DOHH2 (cell line): ENCODE results near the gene ACTN4.

Experiments used
- H3F3A ChIP-seq: fragments of 200-600 bp; sonication (generic), shearing (Covaris generic); 2 replicates; pipeline ENCODE4 v1.6.0; 2016; ENCODE audit warnings: antibody characterized with exemption, mild to moderate bottlenecking; ENCODE audit not compliant: control insufficient read depth, insufficient read depth
- H3K27ac ChIP-seq: fragments of 200-600 bp; sonication (generic); 2 replicates; pipeline ENCODE4 v1.5.1; 2014; ENCODE audit warnings: low read depth, mild to moderate bottlenecking, low read length, moderate library complexity
- H3K27me3 ChIP-seq: fragments of 200-600 bp; sonication (generic); 2 replicates; pipeline ENCODE4 v1.6.1; 2014; ENCODE audit warnings: mild to moderate bottlenecking, low read length, mixed read lengths; ENCODE audit not compliant: control insufficient read depth
- H3K36me3 ChIP-seq: fragments of 200-600 bp; sonication (generic); 2 replicates; pipeline ENCODE4 v1.6.1; 2014; ENCODE audit warnings: mild to moderate bottlenecking, low read length, moderate library complexity, mixed read lengths; ENCODE audit not compliant: control insufficient read depth
- H3K4me1 ChIP-seq: fragments of 200-600 bp; sonication (generic); 2 replicates; pipeline ENCODE4 v1.6.1; 2014; ENCODE audit warnings: mild to moderate bottlenecking, low read length, mixed read lengths; ENCODE audit not compliant: control insufficient read depth
- H3K4me2 ChIP-seq: fragments of 200-600 bp; sonication (generic); 2 replicates; pipeline ENCODE4 v1.6.0; 2014; ENCODE audit warnings: mild to moderate bottlenecking, low read length, moderate library complexity
- H3K4me3 ChIP-seq: fragments of 200-600 bp; sonication (generic); 2 replicates; pipeline ENCODE4 v1.5.1; 2014; ENCODE audit warnings: mild to moderate bottlenecking, low read length, mixed read lengths
- H3K79me2 ChIP-seq: fragments of 200-600 bp; sonication (generic); 2 replicates; pipeline ENCODE4 v1.6.1; 2014; ENCODE audit warnings: mild to moderate bottlenecking, low read length, mixed read lengths; ENCODE audit not compliant: control insufficient read depth
- H3K9me2 ChIP-seq: fragments of 200-600 bp; sonication (generic); replicated peaks from 2 replicates; pipeline ENCODE4 v1.6.1; 2014; ENCODE audit warnings: mild to moderate bottlenecking, low read length, mixed read lengths; ENCODE audit not compliant: control insufficient read depth
- H3K9me3 ChIP-seq: fragments of 200-600 bp; sonication (generic); 2 replicates; pipeline ENCODE4 v1.6.1; 2014; ENCODE audit warnings: antibody characterized with exemption, low read length, mixed read lengths; ENCODE audit not compliant: control insufficient read depth, insufficient read depth
- H4K20me1 ChIP-seq: fragments of 200-600 bp; sonication (generic); 2 replicates; pipeline ENCODE4 v1.6.0; 2014; ENCODE audit warnings: low read depth, mild to moderate bottlenecking, antibody characterized with exemption, low read length, moderate library complexity; ENCODE audit not compliant: control insufficient read depth, insufficient read depth
- EZH2phosphoT487 ChIP-seq: fragments of 200-600 bp; sonication (generic); IDR thresholded peaks from 2 replicates; pipeline ENCODE4 v1.6.1; 2017; ENCODE audit warnings: borderline replicate concordance, mild to moderate bottlenecking, antibody characterized with exemption, low read length, moderate library complexity, mixed read lengths
- TF ChIP-seq, protein P1 (sequence below): fragments of 200-600 bp; sonication (generic); IDR thresholded peaks from one replicate; pipeline ENCODE4 v1.5.1; 2014; ENCODE audit warnings: antibody characterized with exemption, mild to moderate bottlenecking, low read depth, low read length; ENCODE audit not compliant: poor library complexity, severe bottlenecking

Gene ACTN4

DNA sequence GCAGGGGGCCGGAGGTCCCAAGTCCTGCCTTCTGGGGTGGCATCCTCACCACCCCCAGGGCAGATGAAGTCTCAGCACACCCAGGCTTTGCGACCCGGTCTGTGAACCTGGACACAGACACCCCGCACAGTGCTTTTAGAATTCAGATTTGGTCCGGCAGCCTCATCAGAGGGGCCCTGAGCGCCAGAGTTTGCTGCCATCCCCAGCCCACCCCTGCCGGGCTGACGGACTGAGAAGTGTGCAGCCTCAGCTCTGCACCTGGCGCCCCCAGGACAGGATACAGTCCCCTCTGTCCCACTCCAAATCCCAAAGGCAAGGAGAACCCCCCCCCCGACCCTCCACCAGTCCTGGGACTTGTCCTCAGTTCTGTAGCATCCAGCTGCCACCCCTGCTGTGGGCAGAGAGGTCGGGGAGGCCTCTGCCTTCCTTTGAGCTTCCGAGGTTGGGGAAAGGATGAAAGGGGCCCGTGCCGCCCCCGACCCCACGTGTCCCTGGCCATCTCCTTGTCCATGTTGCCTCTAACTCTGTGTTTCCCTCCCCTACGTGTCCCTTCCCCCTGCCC, 79.9 kb downstream of the ACTN4 start:
- H3K36me3 ChIP-seq = peaks cover 64% of the 10 kb centered on the region
- H3K9me3 ChIP-seq = no peaks in the 10 kb centered on the region
- H3K79me2 ChIP-seq = no peaks in the 10 kb centered on the region
- H3K4me3 ChIP-seq = no peak overlapping the region
- H3K9me2 ChIP-seq = no peaks in the 10 kb centered on the region
- no peak overlapping the region for H3K4me2 ChIP-seq
- no peaks in the 10 kb centered on the region for H3K27me3 ChIP-seq
- H3F3A ChIP-seq = no peaks in the 10 kb centered on the region
- no peaks in the 10 kb centered on the region for H3K4me1 ChIP-seq
- no peak for TF ChIP-seq EZH2phosphoT487
- TF ChIP-seq, protein P1, sequence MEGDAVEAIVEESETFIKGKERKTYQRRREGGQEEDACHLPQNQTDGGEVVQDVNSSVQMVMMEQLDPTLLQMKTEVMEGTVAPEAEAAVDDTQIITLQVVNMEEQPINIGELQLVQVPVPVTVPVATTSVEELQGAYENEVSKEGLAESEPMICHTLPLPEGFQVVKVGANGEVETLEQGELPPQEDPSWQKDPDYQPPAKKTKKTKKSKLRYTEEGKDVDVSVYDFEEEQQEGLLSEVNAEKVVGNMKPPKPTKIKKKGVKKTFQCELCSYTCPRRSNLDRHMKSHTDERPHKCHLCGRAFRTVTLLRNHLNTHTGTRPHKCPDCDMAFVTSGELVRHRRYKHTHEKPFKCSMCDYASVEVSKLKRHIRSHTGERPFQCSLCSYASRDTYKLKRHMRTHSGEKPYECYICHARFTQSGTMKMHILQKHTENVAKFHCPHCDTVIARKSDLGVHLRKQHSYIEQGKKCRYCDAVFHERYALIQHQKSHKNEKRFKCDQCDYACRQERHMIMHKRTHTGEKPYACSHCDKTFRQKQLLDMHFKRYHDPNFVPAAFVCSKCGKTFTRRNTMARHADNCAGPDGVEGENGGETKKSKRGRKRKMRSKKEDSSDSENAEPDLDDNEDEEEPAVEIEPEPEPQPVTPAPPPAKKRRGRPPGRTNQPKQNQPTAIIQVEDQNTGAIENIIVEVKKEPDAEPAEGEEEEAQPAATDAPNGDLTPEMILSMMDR = no peak
- no peak overlapping the region for H3K27ac ChIP-seq
- peaks cover 4% of the 10 kb centered on the region; the same call in 1 of the 2 replicates for H4K20me1 ChIP-seq

- Histone ChIP-seq H3F3A (no peaks in the 10 kb centered on the region), H3K79me2 (no peaks in the 10 kb centered on the region), H3K4me2 (no peak overlapping the region), H3K4me3 (no peak overlapping the region), H3K9me3 (no peaks in the 10 kb centered on the region), H3K27me3 (no peaks in the 10 kb centered on the region), H4K20me1 (peaks cover 4% of the 10 kb centered on the region; the same call in 1 of the 2 replicates), H3K36me3 (peaks cover 58% of the 10 kb centered on the region), H3K4me1 (no peaks in the 10 kb centered on the region), H3K9me2 (no peaks in the 10 kb centered on the region), H3K27ac (no peak overlapping the region)
- TF ChIP-seq EZH2phosphoT487 = no peak
- TF ChIP-seq, protein P1 = no peak
These were observed 80.6 kb downstream of the ACTN4 start for GRCh38 chr19:38727868-38728660.

- TF ChIP-seq, protein P1 = no peak
- no peak for TF ChIP-seq EZH2phosphoT487
- H3K27ac ChIP-seq = no peak overlapping the region
- H3K4me3 ChIP-seq = no peak overlapping the region
- H3F3A ChIP-seq = no peaks in the 10 kb centered on the region
- no peaks in the 10 kb centered on the region for H3K27me3 ChIP-seq
- H3K79me2 ChIP-seq = no peaks in the 10 kb centered on the region
- no peaks in the 10 kb centered on the region for H3K9me2 ChIP-seq
- no peak overlapping the region for H3K4me2 ChIP-seq
- peaks cover 49% of the 10 kb centered on the region for H3K36me3 ChIP-seq
- H3K9me3 ChIP-seq = no peaks in the 10 kb centered on the region
- peaks cover 6% of the 10 kb centered on the region for H3K4me1 ChIP-seq
- H4K20me1 ChIP-seq = peaks cover 4% of the 10 kb centered on the region; the same call in 1 of the 2 replicates
These were observed 81.5 kb downstream of the ACTN4 start for GRCh38 chr19:38728752-38729541.
